ENCODE data around the gene TACC3. TPM values are rescaled to one million over a fixed set of nuclear protein-coding genes. Genes with fewer than 3 reads are reported as not detected.

Gene TACC3
- total RNA-seq, 1 experiment from 2014 or later = 156 TPM

DNA sequence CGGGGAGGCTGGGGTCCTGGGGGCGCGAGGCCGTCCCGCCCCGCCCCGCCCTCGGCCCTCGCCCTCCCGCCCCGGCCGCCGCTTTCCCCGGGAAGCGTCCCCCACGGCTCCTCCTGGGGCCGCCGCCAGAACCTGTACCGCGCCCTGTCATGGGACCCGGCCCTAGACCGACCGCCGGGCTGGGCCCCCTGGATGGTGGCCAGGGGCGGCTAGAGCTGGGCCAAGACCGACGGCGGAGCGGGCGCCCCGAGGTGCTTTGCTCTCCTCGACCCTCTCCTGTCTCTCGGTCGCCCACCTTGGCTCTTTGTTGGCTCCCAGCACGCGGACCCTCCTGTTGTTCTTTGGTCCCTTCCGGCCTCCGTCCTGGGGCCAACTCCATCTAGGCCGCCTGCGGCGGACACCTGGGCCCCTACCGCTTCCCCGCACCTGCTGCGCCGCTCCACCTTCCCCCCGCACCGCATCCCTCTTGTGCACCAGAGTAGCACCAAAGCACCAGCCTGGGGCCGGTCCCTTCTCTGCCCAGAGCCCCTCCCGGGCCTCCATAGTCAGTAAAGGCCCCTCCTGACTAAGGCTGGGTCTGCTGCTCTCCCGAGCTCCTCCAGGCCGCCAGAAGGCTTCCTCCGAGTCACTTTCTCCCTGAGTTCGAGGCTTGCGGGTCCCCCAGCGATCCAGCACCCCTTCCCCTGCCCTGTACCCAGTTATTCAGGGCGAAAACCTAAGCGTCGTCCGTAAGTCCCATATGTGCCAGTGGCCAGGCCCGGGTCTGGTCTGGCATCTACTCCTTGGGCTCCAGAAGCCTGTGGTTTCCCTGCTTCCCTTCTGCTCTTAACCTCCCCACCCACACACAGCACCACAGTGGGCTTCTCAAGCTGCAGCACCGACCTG lies 587 bp downstream of the TACC3 start:
- no peaks in the 10 kb centered on the region for H3K27me3 ChIP-seq (ENCODE audit: insufficient read depth, low read length)
- H2BK15ac ChIP-seq (ENCODE audit: low read depth, low read length) = no peak overlapping the region
- H3K14ac ChIP-seq (ENCODE audit: insufficient read depth, low read length) = peak overlapping the region; percentile 25; the same call in 1 of the 2 replicates
- no peaks in the 10 kb centered on the region; the same call in 1 of the 2 replicates for H3K27me3 Mint-ChIP-seq (ENCODE audit: low read depth)
- H3K9me3 ChIP-seq (ENCODE audit: control insufficient read depth, low read depth, low read length) = no peaks in the 10 kb centered on the region
- H2AFZ ChIP-seq (ENCODE audit: low read length) = no peak overlapping the region
- no peak overlapping the region for H2BK20ac ChIP-seq (ENCODE audit: low read depth, low read length, poor library complexity, severe bottlenecking)
- H3K4me1 ChIP-seq (ENCODE audit: insufficient read depth, low read length) = no peaks in the 10 kb centered on the region
- H3T11ph ChIP-seq (ENCODE audit: low read length) = no peak overlapping the region
- peaks cover 18% of the 10 kb centered on the region for H3K23me2 ChIP-seq (ENCODE audit: insufficient read length, low read depth, low read length, poor library complexity, severe bottlenecking)
- no peak overlapping the region for H2BK12ac ChIP-seq (ENCODE audit: insufficient read length, low read depth, low read length)
- no peaks in the 10 kb centered on the region for H3K9me3 Mint-ChIP-seq
- H2BK5ac ChIP-seq (ENCODE audit: insufficient read length, low read length) = no peak overlapping the region
- WGBS (ENCODE audit: extremely low coverage, insufficient read length, low lambda C conversion rate) = no CpG with 5 or more reads among the region's 61 CpGs
- peak overlapping the region; percentile 76 for H3K4me2 ChIP-seq (ENCODE audit: insufficient read depth, insufficient read length, low read length)
- H3K79me2 ChIP-seq (ENCODE audit: insufficient read depth, low read length) = peaks cover 20% of the 10 kb centered on the region; the same call in 1 of the 2 replicates
- H2BK120ac ChIP-seq (ENCODE audit: low read depth, low read length, poor library complexity, severe bottlenecking) = no peak overlapping the region
- no peak overlapping the region for H3K56ac ChIP-seq (ENCODE audit: insufficient read length, low read depth, low read length)
- peak; percentile 27 for DNase-seq
- no peak overlapping the region for H3K4ac ChIP-seq (ENCODE audit: low read depth, low read length)
- H3K4me1 Mint-ChIP-seq = peaks cover 25 to 33% of the 10 kb centered on the region in 2 experiments
- peaks cover 33 to 59% (median 50%) of the 10 kb centered on the region in 3 experiments for H3K36me3 Mint-ChIP-seq (ENCODE audit: insufficient read depth in 1 of 3, low read depth in 3 of 3)
- peak overlapping the region; percentile 96 to 99 for H3K4me3 Mint-ChIP-seq
- H3K9ac ChIP-seq (ENCODE audit: extremely low read depth, insufficient read length, low read length) = peak overlapping the region; percentile 71
- no peak overlapping the region for H4K91ac ChIP-seq (ENCODE audit: insufficient read length, low read depth, low read length)
- H4K8ac ChIP-seq (replicated peaks; ENCODE audit: insufficient read length, low read depth, low read length) = no peak overlapping the region
- H3K27ac ChIP-seq (ENCODE audit: insufficient read length, low read depth, low read length) = no peak overlapping the region
- H4K20me1 ChIP-seq (ENCODE audit: control insufficient read depth, insufficient read depth, insufficient read length) = no peaks in the 10 kb centered on the region
- H4K5ac ChIP-seq (ENCODE audit: insufficient read length, low read depth, low read length) = no peak overlapping the region
- no peak overlapping the region for H2AK5ac ChIP-seq (ENCODE audit: insufficient read length, low read length)
- peak overlapping the region; percentile 33 for H3K18ac ChIP-seq (ENCODE audit: insufficient read length, low read depth, low read length)
- peaks cover 18% of the 10 kb centered on the region for H3K79me1 ChIP-seq (ENCODE audit: insufficient read depth, low read depth, low read length, poor library complexity, severe bottlenecking)
- H3K23ac ChIP-seq (ENCODE audit: insufficient read length, low read depth, low read length) = no peak overlapping the region
- H3K27ac Mint-ChIP-seq = peak overlapping the region; percentile 86 to 96 (median 96); a peak in 6 of 7 replicates
- TF ChIP-seq, protein P1, sequence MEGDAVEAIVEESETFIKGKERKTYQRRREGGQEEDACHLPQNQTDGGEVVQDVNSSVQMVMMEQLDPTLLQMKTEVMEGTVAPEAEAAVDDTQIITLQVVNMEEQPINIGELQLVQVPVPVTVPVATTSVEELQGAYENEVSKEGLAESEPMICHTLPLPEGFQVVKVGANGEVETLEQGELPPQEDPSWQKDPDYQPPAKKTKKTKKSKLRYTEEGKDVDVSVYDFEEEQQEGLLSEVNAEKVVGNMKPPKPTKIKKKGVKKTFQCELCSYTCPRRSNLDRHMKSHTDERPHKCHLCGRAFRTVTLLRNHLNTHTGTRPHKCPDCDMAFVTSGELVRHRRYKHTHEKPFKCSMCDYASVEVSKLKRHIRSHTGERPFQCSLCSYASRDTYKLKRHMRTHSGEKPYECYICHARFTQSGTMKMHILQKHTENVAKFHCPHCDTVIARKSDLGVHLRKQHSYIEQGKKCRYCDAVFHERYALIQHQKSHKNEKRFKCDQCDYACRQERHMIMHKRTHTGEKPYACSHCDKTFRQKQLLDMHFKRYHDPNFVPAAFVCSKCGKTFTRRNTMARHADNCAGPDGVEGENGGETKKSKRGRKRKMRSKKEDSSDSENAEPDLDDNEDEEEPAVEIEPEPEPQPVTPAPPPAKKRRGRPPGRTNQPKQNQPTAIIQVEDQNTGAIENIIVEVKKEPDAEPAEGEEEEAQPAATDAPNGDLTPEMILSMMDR (conservative IDR thresholded peaks at IDR 0.05) = no peak
